GM12878 (cell line): ENCODE data around the gene ANO6.

ENCODE experiments used
- CBX3 ChIP-seq: fragments of 200-600 bp; sonication (generic); IDR thresholded peaks from 2 replicates; pipeline ENCODE4 v1.6.1; 2016; ENCODE audit warnings: low read depth, borderline replicate concordance
- EZH2 ChIP-seq: IDR thresholded peaks from 2 replicates; pipeline ENCODE4 v1.6.1; 2012; ENCODE audit warnings: low read depth, mild to moderate bottlenecking, control low read depth, inconsistent platforms, low read length, borderline replicate concordance; ENCODE audit not compliant: control insufficient read depth
- FOS ChIP-seq: IDR thresholded peaks from 3 replicates; pipeline ENCODE4 v1.6.1; 2011; ENCODE audit warnings: borderline replicate concordance; ENCODE audit not compliant: insufficient read length; ENCODE audit errors: extremely low read depth
- NFYB ChIP-seq: IDR thresholded peaks from 2 replicates; pipeline ENCODE4 v1.6.1; 2011; ENCODE audit warnings: low read depth, mild to moderate bottlenecking, low read length, improper control_type of control experiment, moderate library complexity; ENCODE audit not compliant: insufficient read depth
- POLR2AphosphoS5 ChIP-seq: IDR thresholded peaks from 2 replicates; pipeline ENCODE4 v1.6.1; 2011; ENCODE audit warnings: mild to moderate bottlenecking, low read length, inconsistent platforms
- SRF ChIP-seq, 2 experiments: IDR thresholded peaks; 2 replicates each; pipeline ENCODE4 v1.6.1; 2011; ENCODE audit warnings: low read depth in 2 of 2, low read length in 2 of 2, mild to moderate bottlenecking in 1 of 2, moderate library complexity in 1 of 2
- STAT3 ChIP-seq: IDR thresholded peaks from 2 replicates; pipeline ENCODE4 v1.6.1; 2011; ENCODE audit warnings: low read depth, low read length, improper control_type of control experiment
- ZBED1 ChIP-seq: IDR thresholded peaks from 2 replicates; pipeline ENCODE4 v1.6.1; 2016; ENCODE audit warnings: borderline replicate concordance
- ZNF24 ChIP-seq: fragments of 450-650 bp; IDR thresholded peaks from 2 replicates; pipeline ENCODE4 v1.6.1; 2017; ENCODE audit warnings: antibody characterized with exemption, mild to moderate bottlenecking
- TF ChIP-seq, protein P1 (sequence below): IDR thresholded peaks from 2 replicates; pipeline ENCODE4 v1.6.1; 2011; ENCODE audit warnings: low read depth, mild to moderate bottlenecking, low read length, moderate library complexity, borderline replicate concordance; ENCODE audit errors: extremely low read depth
- TF ChIP-seq, protein P2 (sequence below): IDR thresholded peaks from 2 replicates; pipeline ENCODE4 v1.6.1; 2012; ENCODE audit warnings: low read depth, low read length, improper control_type of control experiment
- TF ChIP-seq, protein P3 (sequence below): IDR thresholded peaks from 2 replicates; pipeline ENCODE4 v1.6.1; 2011; ENCODE audit warnings: mild to moderate bottlenecking, low read depth, low read length, moderate library complexity; ENCODE audit not compliant: insufficient replicate concordance
- TF ChIP-seq, protein P4 (sequence below): IDR thresholded peaks from 2 replicates; pipeline ENCODE4 v1.6.1; 2011; ENCODE audit warnings: borderline replicate concordance, low read depth, mild to moderate bottlenecking, moderate library complexity, mixed read lengths, low read length; ENCODE audit not compliant: insufficient read depth; ENCODE audit errors: extremely low read length

GRCh38 chr12:45407981-45408728 lies 192.3 kb downstream of the ANO6 start:
- no peak for TF ChIP-seq POLR2AphosphoS5
- no peak for TF ChIP-seq NFYB
- TF ChIP-seq, protein P1, sequence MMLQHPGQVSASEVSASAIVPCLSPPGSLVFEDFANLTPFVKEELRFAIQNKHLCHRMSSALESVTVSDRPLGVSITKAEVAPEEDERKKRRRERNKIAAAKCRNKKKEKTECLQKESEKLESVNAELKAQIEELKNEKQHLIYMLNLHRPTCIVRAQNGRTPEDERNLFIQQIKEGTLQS, result no peak
- TF ChIP-seq SRF (IDR thresholded peaks at IDR 0.05; ENCODE audit: low read depth in 2 of 2, low read length in 2 of 2), result no peak
- TF ChIP-seq, protein P2, sequence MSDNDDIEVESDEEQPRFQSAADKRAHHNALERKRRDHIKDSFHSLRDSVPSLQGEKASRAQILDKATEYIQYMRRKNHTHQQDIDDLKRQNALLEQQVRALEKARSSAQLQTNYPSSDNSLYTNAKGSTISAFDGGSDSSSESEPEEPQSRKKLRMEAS, result no peak
- TF ChIP-seq, protein P3, sequence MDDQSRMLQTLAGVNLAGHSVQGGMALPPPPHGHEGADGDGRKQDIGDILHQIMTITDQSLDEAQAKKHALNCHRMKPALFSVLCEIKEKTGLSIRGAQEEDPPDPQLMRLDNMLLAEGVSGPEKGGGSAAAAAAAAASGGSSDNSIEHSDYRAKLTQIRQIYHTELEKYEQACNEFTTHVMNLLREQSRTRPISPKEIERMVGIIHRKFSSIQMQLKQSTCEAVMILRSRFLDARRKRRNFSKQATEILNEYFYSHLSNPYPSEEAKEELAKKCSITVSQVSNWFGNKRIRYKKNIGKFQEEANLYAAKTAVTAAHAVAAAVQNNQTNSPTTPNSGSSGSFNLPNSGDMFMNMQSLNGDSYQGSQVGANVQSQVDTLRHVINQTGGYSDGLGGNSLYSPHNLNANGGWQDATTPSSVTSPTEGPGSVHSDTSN, result no peak
- TF ChIP-seq ZBED1, result no peak
- TF ChIP-seq, protein P4, sequence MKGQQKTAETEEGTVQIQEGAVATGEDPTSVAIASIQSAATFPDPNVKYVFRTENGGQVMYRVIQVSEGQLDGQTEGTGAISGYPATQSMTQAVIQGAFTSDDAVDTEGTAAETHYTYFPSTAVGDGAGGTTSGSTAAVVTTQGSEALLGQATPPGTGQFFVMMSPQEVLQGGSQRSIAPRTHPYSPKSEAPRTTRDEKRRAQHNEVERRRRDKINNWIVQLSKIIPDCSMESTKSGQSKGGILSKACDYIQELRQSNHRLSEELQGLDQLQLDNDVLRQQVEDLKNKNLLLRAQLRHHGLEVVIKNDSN, result no peak
- no peak for TF ChIP-seq STAT3
- TF ChIP-seq EZH2, result no peak
- TF ChIP-seq CBX3, result no peak
- no peak for TF ChIP-seq ZNF24
- TF ChIP-seq FOS, result no peak
